ENCODE results near the gene GFY. TPM values are rescaled to one million over a fixed set of nuclear protein-coding genes. Genes with fewer than 3 reads are reported as not detected.

The GFY gene
- total and polyA plus RNA-seq, 2 experiments from 2014 or later, result 1.2 TPM; not detected in 1

DNA sequence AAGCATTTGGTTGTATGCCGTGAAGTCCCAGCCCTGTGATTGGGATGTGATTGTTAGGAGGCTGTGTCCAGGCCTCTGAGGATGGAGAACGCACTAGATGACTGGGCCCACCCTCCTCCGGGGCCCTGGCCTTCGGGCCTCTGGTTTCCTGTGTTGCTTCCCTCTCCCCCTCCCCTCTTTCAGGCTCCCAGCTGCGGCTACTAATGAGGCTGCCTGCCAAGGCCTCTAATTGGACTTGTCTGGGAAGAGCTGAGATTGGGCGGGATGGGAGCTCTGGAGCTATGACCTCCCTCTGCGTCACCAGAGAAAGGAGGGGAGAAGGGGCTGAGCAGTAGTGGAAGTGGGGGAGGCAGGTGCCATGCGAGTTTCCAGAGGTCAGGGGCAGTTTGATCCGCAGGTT lies 11.8 kb upstream of the GFY start:
- H3K27me3 Mint-ChIP-seq (ENCODE audit: insufficient read depth, low read depth, poor library complexity), result peaks cover 8% of the 10 kb centered on the region
- TF ChIP-seq, protein P1, sequence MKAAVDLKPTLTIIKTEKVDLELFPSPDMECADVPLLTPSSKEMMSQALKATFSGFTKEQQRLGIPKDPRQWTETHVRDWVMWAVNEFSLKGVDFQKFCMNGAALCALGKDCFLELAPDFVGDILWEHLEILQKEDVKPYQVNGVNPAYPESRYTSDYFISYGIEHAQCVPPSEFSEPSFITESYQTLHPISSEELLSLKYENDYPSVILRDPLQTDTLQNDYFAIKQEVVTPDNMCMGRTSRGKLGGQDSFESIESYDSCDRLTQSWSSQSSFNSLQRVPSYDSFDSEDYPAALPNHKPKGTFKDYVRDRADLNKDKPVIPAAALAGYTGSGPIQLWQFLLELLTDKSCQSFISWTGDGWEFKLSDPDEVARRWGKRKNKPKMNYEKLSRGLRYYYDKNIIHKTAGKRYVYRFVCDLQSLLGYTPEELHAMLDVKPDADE (IDR thresholded peaks at IDR 0.05), result no peak
- TF ChIP-seq ZNF114 (CRISPR knock-in tag; IDR thresholded peaks at IDR 0.05) (no peak), POLR2AphosphoS5 (IDR thresholded peaks at IDR 0.05; ENCODE audit: low read depth) (no peak), NANOG (IDR thresholded peaks at IDR 0.05; ENCODE audit: borderline replicate concordance) (no peak), ZNF331 (CRISPR knock-in tag; IDR thresholded peaks at IDR 0.05; ENCODE audit: low read depth) (no peak), JUNB (IDR thresholded peaks at IDR 0.05; ENCODE audit: unreplicated experiment) (no peak), EZH2phosphoT487 (IDR thresholded peaks at IDR 0.05; ENCODE audit: unreplicated experiment) (no peak), EZH2 (IDR thresholded peaks at IDR 0.05; ENCODE audit: low read depth, unreplicated experiment) (no peak)
- TF ChIP-seq, protein P2, sequence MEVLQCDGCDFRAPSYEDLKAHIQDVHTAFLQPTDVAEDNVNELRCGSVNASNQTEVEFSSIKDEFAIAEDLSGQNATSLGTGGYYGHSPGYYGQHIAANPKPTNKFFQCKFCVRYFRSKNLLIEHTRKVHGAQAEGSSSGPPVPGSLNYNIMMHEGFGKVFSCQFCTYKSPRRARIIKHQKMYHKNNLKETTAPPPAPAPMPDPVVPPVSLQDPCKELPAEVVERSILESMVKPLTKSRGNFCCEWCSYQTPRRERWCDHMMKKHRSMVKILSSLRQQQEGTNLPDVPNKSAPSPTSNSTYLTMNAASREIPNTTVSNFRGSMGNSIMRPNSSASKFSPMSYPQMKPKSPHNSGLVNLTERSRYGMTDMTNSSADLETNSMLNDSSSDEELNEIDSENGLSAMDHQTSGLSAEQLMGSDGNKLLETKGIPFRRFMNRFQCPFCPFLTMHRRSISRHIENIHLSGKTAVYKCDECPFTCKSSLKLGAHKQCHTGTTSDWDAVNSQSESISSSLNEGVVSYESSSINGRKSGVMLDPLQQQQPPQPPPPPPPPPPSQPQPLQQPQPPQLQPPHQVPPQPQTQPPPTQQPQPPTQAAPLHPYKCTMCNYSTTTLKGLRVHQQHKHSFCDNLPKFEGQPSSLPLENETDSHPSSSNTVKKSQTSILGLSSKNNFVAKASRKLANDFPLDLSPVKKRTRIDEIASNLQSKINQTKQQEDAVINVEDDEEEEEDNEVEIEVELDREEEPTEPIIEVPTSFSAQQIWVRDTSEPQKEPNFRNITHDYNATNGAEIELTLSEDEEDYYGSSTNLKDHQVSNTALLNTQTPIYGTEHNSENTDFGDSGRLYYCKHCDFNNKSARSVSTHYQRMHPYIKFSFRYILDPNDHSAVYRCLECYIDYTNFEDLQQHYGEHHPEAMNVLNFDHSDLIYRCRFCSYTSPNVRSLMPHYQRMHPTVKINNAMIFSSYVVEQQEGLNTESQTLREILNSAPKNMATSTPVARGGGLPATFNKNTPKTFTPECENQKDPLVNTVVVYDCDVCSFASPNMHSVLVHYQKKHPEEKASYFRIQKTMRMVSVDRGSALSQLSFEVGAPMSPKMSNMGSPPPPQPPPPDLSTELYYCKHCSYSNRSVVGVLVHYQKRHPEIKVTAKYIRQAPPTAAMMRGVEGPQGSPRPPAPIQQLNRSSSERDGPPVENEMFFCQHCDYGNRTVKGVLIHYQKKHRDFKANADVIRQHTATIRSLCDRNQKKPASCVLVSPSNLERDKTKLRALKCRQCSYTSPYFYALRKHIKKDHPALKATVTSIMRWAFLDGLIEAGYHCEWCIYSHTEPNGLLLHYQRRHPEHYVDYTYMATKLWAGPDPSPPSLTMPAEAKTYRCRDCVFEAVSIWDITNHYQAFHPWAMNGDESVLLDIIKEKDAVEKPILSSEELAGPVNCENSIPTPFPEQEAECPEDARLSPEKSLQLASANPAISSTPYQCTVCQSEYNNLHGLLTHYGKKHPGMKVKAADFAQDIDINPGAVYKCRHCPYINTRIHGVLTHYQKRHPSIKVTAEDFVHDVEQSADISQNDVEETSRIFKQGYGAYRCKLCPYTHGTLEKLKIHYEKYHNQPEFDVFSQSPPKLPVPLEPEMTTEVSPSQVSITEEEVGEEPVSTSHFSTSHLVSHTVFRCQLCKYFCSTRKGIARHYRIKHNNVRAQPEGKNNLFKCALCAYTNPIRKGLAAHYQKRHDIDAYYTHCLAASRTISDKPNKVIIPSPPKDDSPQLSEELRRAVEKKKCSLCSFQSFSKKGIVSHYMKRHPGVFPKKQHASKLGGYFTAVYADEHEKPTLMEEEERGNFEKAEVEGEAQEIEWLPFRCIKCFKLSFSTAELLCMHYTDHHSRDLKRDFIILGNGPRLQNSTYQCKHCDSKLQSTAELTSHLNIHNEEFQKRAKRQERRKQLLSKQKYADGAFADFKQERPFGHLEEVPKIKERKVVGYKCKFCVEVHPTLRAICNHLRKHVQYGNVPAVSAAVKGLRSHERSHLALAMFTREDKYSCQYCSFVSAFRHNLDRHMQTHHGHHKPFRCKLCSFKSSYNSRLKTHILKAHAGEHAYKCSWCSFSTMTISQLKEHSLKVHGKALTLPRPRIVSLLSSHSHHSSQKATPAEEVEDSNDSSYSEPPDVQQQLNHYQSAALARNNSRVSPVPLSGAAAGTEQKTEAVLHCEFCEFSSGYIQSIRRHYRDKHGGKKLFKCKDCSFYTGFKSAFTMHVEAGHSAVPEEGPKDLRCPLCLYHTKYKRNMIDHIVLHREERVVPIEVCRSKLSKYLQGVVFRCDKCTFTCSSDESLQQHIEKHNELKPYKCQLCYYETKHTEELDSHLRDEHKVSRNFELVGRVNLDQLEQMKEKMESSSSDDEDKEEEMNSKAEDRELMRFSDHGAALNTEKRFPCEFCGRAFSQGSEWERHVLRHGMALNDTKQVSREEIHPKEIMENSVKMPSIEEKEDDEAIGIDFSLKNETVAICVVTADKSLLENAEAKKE (CRISPR knock-in tag; IDR thresholded peaks at IDR 0.05), result no peak
- TF ChIP-seq, protein P3, sequence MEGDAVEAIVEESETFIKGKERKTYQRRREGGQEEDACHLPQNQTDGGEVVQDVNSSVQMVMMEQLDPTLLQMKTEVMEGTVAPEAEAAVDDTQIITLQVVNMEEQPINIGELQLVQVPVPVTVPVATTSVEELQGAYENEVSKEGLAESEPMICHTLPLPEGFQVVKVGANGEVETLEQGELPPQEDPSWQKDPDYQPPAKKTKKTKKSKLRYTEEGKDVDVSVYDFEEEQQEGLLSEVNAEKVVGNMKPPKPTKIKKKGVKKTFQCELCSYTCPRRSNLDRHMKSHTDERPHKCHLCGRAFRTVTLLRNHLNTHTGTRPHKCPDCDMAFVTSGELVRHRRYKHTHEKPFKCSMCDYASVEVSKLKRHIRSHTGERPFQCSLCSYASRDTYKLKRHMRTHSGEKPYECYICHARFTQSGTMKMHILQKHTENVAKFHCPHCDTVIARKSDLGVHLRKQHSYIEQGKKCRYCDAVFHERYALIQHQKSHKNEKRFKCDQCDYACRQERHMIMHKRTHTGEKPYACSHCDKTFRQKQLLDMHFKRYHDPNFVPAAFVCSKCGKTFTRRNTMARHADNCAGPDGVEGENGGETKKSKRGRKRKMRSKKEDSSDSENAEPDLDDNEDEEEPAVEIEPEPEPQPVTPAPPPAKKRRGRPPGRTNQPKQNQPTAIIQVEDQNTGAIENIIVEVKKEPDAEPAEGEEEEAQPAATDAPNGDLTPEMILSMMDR (conservative IDR thresholded peaks at IDR 0.05; ENCODE audit: low read depth in 2 of 2), result no peak
- TF ChIP-seq, protein P4, sequence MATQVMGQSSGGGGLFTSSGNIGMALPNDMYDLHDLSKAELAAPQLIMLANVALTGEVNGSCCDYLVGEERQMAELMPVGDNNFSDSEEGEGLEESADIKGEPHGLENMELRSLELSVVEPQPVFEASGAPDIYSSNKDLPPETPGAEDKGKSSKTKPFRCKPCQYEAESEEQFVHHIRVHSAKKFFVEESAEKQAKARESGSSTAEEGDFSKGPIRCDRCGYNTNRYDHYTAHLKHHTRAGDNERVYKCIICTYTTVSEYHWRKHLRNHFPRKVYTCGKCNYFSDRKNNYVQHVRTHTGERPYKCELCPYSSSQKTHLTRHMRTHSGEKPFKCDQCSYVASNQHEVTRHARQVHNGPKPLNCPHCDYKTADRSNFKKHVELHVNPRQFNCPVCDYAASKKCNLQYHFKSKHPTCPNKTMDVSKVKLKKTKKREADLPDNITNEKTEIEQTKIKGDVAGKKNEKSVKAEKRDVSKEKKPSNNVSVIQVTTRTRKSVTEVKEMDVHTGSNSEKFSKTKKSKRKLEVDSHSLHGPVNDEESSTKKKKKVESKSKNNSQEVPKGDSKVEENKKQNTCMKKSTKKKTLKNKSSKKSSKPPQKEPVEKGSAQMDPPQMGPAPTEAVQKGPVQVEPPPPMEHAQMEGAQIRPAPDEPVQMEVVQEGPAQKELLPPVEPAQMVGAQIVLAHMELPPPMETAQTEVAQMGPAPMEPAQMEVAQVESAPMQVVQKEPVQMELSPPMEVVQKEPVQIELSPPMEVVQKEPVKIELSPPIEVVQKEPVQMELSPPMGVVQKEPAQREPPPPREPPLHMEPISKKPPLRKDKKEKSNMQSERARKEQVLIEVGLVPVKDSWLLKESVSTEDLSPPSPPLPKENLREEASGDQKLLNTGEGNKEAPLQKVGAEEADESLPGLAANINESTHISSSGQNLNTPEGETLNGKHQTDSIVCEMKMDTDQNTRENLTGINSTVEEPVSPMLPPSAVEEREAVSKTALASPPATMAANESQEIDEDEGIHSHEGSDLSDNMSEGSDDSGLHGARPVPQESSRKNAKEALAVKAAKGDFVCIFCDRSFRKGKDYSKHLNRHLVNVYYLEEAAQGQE (IDR thresholded peaks at IDR 0.05; ENCODE audit: unreplicated experiment), result no peak
- Histone ChIP-seq H3K4me1 (ENCODE audit: insufficient read depth) (peaks cover 6% of the 10 kb centered on the region), H3K79me2 (replicated peaks; ENCODE audit: insufficient read depth) (no peaks in the 10 kb centered on the region), H3K4me3 (no peak overlapping the region), H3F3A (replicated peaks; ENCODE audit: low read depth) (no peaks in the 10 kb centered on the region), H2AFZ (0 out of 2 replicates have a peak overlapping the region, but pooled peaks have one; percentile 32), H3K27me3 (ENCODE audit: insufficient read depth) (no peaks in the 10 kb centered on the region), H3K9me2 (ENCODE audit: insufficient read depth) (no peaks in the 10 kb centered on the region), H4K20me1 (replicated peaks; ENCODE audit: insufficient read depth) (no peaks in the 10 kb centered on the region), H3K4me2 (no peak overlapping the region), H3K27ac (ENCODE audit: low read depth) (no peak overlapping the region), H3K36me3 (ENCODE audit: insufficient read depth) (no peaks in the 10 kb centered on the region)
- H3K4me3 Mint-ChIP-seq, result no peak overlapping the region
- ATAC-seq (no peak), DNase-seq (ENCODE audit: low spot score) (no peak)
- H3K27ac Mint-ChIP-seq, result 0 out of 2 replicates have a peak overlapping the region, but pooled peaks have one; percentile 10
- peaks cover 23% of the 10 kb centered on the region for H3K4me1 Mint-ChIP-seq
- no peaks in the 10 kb centered on the region; the same call in 2 of the 3 replicates for H3K9me3 Mint-ChIP-seq
- no peaks in the 10 kb centered on the region for H3K36me3 Mint-ChIP-seq (ENCODE audit: low read depth)
